ENCODE data around the gene WWOX.

DNA sequence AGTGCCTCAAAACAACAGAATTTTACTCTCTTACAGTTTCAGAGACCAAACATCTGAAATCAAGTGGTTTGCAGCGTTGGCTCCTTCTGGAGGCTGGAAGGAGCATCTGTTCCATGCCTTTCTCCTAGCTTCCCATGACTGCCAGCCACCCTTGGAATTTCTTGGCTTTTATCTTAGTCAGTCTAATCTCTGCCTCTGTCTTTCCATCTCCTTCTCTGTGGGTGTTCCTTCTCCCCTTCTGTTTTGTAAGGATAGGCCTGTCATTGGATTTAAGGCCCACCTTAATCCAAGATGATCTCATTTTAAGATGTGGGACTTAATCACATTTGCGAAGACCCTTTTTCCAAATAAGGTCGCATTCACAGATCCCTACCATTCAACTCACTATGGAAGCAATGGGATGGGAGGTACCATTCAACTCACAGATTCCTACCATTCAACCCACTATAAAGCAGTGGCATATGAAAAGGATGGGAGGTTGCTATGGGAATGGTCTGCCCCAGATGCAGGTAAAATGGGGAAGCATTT, 321.8 kb downstream of the WWOX start:
- no peak for TF ChIP-seq CTCF (IDR thresholded peaks at IDR 0.05)
- no peak for TF ChIP-seq EZH2 (IDR thresholded peaks at IDR 0.05; ENCODE audit: borderline replicate concordance, insufficient read depth, low read depth, low read length, poor library complexity, severe bottlenecking)
